Myocyte (in vitro differentiated cells): Measurements from ENCODE around the gene SLX9. TPM values are rescaled to one million over a fixed set of nuclear protein-coding genes. Genes with fewer than 3 reads are reported as not detected.
A peak's percentile ranks its signal among the peaks of the same experiment; 100 is the strongest.

Experiments used
- DNase-seq: peaks from one replicate; pipeline ENCODE4 v3.0.0-alpha.2; 2012; ENCODE audit warnings: low read depth
- total RNA-seq: library from RNA; depleted of rRNA; stranded (reverse); fragments of >200 nt; gene quantifications from 2 replicates; pipeline ENCODE4 v1.2.3, GENCODE V29; 2014

Gene SLX9
- total RNA-seq, 1 donor from 2014 or later, result 13.6 TPM

- DNase-seq, result no peak
Observed at GRCh38 chr21:44987886-44988606, 48.2 kb downstream of the SLX9 start.

DNA sequence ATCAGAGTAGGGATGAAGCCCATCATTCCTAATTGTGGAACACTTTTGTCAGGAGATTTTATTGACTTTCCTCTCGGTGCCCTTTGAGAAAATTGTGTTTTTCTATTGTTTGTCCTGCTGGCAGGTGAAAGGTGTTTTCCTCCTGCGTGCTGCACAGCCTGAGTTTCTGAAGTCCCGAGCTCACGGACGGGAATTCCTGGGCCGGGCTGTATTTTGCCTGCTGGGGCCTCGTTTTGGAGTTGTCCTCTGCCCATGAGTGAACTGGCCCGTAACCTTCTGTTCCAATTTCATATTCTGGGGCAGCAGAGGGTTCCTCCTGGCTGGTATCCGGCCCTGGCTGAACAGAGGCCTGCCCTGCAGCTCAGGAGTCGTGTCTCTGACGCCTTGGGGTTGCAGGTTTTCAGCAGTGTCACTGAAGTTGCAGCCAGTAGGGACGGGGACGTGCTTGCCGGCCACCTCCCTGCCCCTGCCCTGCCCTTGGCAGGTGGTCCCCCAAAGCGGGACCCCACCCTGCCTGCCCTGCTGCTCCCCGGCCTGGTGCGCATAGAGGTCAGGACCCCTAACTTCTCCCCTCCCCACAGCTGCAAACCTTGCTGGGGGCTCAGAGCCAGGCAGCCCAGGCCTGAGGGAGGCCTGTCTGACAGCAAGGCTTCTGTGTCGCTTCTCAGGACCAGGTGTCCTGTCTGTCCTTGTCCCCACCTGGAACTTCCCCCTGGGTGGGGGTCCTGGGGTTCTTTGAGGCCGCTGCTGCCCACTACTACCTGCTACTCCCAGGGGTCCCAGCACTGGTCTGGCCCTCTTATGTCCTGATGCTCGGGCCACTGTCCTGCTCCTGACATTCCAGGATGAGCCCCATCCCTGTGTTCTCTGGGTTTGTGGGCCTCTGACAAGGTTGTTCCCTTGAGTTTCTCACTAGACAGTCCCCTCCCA lies 49.0 kb downstream of the SLX9 start:
- DNase-seq, result no peak

- DNase-seq, result no peak
Observed at GRCh38 chr21:44989537-44989886, 49.7 kb downstream of the SLX9 start.

DNA sequence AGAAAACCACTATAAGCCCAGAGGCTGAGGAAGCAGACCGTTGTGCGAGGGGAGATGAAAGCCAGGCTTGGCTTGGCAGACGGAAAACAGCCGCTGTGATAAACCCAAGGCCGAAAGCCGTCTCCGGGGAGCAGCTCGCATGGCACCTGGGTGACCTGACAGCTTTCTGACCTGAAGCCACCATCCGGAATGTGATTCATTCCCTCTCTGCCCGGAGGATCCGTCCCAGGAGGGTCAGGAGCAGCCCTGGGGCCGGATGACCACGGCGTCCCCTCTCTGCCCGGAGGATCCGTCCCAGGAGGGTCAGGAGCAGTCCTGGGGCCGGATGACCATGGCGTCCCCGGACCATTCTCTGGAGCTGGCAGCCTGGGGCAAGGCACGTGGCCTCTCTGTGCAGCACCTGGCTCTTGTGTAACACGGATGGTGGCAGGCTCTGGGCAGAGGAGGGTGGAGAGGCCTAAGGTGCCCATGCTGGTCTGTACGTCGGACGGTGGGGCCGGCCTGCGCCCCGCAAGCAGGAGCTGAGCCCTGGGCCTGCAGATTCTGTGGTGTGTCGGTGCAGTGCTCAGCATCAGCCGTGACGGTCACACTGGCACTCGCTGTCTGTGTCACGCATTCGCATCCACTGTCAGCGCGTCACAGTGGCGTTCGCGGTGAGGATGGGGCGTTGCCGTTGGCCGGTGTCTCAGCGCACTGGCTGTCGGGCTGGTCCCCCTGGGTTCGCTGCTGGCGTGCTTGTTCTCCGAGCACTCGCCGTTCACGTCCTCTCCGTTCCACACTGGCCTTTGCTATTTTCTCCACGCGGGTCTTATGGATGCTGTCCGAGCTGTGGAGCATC lies 50.3 kb downstream of the SLX9 start:
- no peak for DNase-seq

GRCh38 chr21:44990921-44991320 lies 51.1 kb downstream of the SLX9 start:
- no peak for DNase-seq

GRCh38 chr21:44991538-44992483 lies 52.0 kb downstream of the SLX9 start:
- no peak for DNase-seq

DNA sequence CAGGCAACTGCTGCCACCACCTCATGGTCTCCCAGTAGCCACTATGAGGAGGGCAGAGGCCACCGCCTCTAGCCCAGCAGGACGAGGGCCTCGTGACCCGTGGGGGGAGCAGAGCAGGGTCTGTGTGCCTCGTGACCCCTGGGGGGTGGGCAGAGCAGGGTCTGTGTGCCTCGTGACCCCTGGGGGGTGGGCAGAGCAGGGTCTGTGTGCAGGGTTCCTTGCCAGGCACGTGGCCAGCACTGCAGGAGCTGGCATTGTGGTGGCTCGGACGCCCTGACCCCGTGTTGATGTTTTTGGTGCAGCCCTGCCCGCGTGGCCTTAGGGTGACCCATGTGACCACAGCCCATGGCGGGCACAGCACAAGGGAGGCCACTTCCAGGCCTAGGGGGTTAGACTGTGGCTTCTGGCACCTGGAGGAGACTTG lies 52.8 kb downstream of the SLX9 start:
- DNase-seq, result no peak

DNA sequence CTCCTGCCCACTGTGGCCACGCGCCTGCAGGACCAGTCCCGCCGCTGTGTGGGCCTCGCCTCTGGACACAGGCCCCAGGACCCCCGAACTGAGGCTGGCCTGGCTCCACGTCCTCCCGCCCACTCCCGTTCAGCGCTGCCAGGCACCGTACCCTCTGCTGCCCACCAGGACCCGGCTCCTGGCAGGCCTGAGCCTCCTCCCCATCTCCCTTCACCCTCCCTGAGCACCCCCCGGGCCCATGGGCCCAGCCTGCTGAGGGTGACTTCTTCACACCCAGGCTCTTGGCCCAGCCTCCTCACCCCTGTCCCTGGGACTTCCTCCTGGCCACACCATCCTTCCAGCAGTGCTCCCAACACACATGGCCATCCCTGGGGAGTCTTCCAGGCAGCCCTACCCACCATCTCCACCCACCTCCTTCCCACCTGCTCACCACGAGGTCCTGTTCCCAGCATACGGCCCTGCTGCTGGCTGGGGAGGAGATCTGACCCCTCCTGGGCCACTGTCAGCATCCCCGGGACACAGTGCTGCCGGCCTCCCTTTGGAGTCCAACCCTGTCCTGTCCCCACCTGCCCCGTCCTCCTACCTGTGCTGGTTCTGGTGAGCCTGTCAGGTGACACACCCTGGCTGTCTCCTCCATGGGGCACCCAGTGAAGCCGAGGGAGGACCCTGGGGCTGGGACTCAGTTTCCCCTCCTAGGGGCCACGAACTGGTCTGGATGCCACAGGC lies 53.7 kb downstream of the SLX9 start:
- DNase-seq, result no peak

- peak; percentile 28 for DNase-seq
Observed at GRCh38 chr21:44994047-44994694, 54.3 kb downstream of the SLX9 start.

- DNase-seq, result peak; percentile 84
Observed at GRCh38 chr21:44994695-44995342, 55.0 kb downstream of the SLX9 start.

GRCh38 chr21:44995343-44995941 lies 55.6 kb downstream of the SLX9 start:
- DNase-seq, result no peak

DNA sequence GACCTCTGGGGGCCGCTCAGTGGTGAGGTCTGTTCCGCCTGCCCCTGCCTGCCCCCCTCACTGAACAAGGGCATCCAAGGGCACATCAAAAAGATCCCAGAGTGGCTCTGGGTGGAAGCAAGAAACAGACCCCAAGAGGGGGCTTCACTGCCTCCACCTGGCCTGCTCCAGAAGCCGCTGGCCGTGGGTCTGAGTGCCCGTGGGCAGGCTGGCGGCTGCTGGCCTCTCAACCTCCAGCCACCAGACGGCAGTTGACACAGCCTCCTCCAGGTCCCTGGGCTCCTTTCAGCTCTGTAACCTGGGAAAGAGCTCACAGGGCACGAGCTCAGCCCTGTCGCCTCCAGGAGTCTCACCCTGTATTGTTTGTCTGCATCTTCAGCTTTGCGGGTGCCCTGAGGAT lies 56.3 kb downstream of the SLX9 start:
- no peak for DNase-seq

DNA sequence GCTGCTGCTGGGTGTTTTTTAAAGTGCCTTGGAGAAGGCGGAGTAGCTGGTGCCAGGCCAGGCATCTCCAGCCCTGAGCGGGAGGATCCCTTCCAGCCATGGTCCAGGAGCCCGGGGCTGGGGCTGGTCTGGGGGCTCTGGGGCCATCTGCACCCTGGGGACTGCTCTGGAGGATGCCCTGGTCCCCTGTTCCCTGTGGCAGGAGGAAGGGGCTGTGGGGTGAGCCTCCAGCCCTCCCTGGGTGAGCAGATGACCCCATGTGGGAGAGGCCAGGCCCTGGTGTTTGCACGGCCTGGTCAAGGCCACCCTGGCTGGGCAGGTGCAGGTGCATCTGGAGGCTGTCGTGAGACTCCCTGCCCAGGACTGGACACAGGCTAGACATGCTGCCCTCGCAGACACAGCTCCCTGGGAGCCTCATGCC lies 56.7 kb downstream of the SLX9 start:
- DNase-seq, result no peak

GRCh38 chr21:44996983-44997936 lies 57.4 kb downstream of the SLX9 start:
- no peak for DNase-seq

DNA sequence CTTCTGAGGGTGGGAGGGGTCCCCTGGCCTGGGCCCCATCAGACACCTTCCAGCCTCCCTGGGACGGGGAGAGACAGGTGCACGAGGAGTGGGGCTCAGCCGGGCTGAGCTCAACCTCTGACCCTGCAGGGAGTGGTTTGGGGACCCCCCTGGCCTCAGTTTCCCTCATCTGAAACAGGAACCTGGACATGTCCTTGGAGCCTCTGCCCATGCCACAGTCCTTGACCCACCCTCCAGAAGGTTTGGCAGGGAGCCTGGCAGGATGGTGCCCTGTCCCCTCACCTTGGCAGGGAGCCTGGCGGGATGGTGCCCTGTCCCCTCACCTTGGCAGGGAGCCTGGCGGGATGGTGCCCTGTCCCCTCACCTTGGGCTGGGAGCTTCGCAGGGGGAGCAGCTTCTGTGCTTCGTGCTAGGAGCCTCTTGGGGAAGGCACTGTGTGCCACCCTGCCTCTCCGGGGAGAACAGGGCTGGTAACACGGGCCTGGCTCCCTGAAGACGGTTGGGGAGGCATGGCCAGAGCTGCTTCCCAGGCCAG lies 58.3 kb downstream of the SLX9 start:
- DNase-seq, result no peak

GRCh38 chr21:44998621-44999427 lies 59.0 kb downstream of the SLX9 start:
- DNase-seq, result no peak
